ENCODE data around the gene CACNA1C.

DNA sequence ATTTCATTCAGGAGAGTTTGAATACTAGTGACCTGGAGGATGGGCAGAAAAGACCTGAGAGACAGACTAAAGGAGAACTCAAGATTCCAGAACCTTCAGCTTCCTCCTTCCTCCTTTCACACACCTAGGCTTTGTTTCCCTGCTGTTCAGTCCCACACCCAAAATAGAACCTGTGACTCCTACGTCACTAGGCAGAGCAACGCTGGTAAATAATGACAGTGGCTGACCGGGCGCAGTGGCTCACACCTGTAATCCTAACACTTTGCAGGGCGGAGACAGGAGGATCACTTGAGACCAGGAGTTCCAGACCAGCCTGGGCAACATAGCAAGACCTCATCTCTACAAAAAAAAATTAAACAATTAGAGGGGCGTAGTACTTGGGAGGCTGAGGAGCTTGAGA, 575.6 kb downstream of the CACNA1C start:
- TF ChIP-seq CTCF (IDR thresholded peaks at IDR 0.05) (no peak), POLR2A (IDR thresholded peaks at IDR 0.05) (no peak), POLR2AphosphoS5 (IDR thresholded peaks at IDR 0.05) (no peak)
